ENCODE measurements around the gene SLC3A2. TPM values are rescaled to one million over a fixed set of nuclear protein-coding genes. Genes with fewer than 3 reads are reported as not detected.

SLC3A2 gene
- total and polyA plus RNA-seq, 2 of the 13 experiments (the other 11 are each of a cell fraction or from before 2014, with no cell fraction given), result 213 to 226 TPM

DNA sequence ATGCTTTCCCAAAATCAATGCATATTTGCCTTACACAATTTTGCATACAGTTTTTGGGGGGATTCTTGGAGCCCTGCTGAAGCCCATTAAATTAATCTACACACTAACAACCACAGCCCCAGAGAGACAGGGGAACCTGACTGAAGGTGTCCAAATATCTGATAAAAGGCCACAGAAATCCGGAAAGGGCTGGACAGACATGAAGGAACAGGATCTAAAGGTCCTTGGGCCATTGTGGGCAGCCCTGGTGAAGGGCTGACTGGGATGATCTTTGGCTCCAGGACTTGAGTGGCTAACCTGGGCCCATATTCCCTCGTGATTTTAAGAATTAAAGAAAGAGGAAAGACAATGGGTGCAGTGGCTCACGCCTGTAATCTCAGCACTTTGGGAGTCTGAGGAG is 34.5 kb upstream of the SLC3A2 start (continued):
- TF ChIP-seq ZNF326 (CRISPR knock-in tag; IDR thresholded peaks at IDR 0.05; ENCODE audit: borderline replicate concordance), result no peak
- TF ChIP-seq PHF21A (CRISPR knock-in tag; IDR thresholded peaks at IDR 0.05), result no peak
- TF ChIP-seq, protein P1, sequence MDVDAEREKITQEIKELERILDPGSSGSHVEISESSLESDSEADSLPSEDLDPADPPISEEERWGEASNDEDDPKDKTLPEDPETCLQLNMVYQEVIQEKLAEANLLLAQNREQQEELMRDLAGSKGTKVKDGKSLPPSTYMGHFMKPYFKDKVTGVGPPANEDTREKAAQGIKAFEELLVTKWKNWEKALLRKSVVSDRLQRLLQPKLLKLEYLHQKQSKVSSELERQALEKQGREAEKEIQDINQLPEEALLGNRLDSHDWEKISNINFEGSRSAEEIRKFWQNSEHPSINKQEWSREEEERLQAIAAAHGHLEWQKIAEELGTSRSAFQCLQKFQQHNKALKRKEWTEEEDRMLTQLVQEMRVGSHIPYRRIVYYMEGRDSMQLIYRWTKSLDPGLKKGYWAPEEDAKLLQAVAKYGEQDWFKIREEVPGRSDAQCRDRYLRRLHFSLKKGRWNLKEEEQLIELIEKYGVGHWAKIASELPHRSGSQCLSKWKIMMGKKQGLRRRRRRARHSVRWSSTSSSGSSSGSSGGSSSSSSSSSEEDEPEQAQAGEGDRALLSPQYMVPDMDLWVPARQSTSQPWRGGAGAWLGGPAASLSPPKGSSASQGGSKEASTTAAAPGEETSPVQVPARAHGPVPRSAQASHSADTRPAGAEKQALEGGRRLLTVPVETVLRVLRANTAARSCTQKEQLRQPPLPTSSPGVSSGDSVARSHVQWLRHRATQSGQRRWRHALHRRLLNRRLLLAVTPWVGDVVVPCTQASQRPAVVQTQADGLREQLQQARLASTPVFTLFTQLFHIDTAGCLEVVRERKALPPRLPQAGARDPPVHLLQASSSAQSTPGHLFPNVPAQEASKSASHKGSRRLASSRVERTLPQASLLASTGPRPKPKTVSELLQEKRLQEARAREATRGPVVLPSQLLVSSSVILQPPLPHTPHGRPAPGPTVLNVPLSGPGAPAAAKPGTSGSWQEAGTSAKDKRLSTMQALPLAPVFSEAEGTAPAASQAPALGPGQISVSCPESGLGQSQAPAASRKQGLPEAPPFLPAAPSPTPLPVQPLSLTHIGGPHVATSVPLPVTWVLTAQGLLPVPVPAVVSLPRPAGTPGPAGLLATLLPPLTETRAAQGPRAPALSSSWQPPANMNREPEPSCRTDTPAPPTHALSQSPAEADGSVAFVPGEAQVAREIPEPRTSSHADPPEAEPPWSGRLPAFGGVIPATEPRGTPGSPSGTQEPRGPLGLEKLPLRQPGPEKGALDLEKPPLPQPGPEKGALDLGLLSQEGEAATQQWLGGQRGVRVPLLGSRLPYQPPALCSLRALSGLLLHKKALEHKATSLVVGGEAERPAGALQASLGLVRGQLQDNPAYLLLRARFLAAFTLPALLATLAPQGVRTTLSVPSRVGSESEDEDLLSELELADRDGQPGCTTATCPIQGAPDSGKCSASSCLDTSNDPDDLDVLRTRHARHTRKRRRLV (CRISPR knock-in tag; IDR thresholded peaks at IDR 0.05), result no peak
- no peak for TF ChIP-seq NR2F6 (IDR thresholded peaks at IDR 0.05)
- peak; percentile 20; the same call in 1 of the 2 replicates for TF ChIP-seq NR2F6 (CRISPR knock-in tag; IDR thresholded peaks at IDR 0.05)
- TF ChIP-seq HNF4G (IDR thresholded peaks at IDR 0.05; ENCODE audit: borderline replicate concordance, low read depth, low read length), result peak; percentile 69; the same call in 1 of the 2 replicates
- TF ChIP-seq HNF4G (CRISPR knock-in tag; IDR thresholded peaks at IDR 0.05; ENCODE audit: borderline replicate concordance, low read depth), result no peak
- TF ChIP-seq ZNF674 (CRISPR knock-in tag; IDR thresholded peaks at IDR 0.05; ENCODE audit: low read depth), result no peak
- TF ChIP-seq SMAD3 (CRISPR knock-in tag; IDR thresholded peaks at IDR 0.05), result no peak
- TF ChIP-seq ETV5 (CRISPR knock-in tag; IDR thresholded peaks at IDR 0.05; ENCODE audit: borderline replicate concordance), result peak; percentile 66; the same call in 1 of the 2 replicates
- no peak for TF ChIP-seq ZNF136 (CRISPR knock-in tag; IDR thresholded peaks at IDR 0.05; ENCODE audit: low read depth)
- TF ChIP-seq, protein P2, sequence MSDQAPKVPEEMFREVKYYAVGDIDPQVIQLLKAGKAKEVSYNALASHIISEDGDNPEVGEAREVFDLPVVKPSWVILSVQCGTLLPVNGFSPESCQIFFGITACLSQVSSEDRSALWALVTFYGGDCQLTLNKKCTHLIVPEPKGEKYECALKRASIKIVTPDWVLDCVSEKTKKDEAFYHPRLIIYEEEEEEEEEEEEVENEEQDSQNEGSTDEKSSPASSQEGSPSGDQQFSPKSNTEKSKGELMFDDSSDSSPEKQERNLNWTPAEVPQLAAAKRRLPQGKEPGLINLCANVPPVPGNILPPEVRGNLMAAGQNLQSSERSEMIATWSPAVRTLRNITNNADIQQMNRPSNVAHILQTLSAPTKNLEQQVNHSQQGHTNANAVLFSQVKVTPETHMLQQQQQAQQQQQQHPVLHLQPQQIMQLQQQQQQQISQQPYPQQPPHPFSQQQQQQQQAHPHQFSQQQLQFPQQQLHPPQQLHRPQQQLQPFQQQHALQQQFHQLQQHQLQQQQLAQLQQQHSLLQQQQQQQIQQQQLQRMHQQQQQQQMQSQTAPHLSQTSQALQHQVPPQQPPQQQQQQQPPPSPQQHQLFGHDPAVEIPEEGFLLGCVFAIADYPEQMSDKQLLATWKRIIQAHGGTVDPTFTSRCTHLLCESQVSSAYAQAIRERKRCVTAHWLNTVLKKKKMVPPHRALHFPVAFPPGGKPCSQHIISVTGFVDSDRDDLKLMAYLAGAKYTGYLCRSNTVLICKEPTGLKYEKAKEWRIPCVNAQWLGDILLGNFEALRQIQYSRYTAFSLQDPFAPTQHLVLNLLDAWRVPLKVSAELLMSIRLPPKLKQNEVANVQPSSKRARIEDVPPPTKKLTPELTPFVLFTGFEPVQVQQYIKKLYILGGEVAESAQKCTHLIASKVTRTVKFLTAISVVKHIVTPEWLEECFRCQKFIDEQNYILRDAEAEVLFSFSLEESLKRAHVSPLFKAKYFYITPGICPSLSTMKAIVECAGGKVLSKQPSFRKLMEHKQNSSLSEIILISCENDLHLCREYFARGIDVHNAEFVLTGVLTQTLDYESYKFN (CRISPR knock-in tag; conservative IDR thresholded peaks at IDR 0.05), result peak; percentile 53
- 0 out of 2 replicates have a peak, but pooled peaks have one; percentile 53 for TF ChIP-seq ZNF644 (CRISPR knock-in tag; IDR thresholded peaks at IDR 0.05; ENCODE audit: low read depth)
- TF ChIP-seq, protein P3, sequence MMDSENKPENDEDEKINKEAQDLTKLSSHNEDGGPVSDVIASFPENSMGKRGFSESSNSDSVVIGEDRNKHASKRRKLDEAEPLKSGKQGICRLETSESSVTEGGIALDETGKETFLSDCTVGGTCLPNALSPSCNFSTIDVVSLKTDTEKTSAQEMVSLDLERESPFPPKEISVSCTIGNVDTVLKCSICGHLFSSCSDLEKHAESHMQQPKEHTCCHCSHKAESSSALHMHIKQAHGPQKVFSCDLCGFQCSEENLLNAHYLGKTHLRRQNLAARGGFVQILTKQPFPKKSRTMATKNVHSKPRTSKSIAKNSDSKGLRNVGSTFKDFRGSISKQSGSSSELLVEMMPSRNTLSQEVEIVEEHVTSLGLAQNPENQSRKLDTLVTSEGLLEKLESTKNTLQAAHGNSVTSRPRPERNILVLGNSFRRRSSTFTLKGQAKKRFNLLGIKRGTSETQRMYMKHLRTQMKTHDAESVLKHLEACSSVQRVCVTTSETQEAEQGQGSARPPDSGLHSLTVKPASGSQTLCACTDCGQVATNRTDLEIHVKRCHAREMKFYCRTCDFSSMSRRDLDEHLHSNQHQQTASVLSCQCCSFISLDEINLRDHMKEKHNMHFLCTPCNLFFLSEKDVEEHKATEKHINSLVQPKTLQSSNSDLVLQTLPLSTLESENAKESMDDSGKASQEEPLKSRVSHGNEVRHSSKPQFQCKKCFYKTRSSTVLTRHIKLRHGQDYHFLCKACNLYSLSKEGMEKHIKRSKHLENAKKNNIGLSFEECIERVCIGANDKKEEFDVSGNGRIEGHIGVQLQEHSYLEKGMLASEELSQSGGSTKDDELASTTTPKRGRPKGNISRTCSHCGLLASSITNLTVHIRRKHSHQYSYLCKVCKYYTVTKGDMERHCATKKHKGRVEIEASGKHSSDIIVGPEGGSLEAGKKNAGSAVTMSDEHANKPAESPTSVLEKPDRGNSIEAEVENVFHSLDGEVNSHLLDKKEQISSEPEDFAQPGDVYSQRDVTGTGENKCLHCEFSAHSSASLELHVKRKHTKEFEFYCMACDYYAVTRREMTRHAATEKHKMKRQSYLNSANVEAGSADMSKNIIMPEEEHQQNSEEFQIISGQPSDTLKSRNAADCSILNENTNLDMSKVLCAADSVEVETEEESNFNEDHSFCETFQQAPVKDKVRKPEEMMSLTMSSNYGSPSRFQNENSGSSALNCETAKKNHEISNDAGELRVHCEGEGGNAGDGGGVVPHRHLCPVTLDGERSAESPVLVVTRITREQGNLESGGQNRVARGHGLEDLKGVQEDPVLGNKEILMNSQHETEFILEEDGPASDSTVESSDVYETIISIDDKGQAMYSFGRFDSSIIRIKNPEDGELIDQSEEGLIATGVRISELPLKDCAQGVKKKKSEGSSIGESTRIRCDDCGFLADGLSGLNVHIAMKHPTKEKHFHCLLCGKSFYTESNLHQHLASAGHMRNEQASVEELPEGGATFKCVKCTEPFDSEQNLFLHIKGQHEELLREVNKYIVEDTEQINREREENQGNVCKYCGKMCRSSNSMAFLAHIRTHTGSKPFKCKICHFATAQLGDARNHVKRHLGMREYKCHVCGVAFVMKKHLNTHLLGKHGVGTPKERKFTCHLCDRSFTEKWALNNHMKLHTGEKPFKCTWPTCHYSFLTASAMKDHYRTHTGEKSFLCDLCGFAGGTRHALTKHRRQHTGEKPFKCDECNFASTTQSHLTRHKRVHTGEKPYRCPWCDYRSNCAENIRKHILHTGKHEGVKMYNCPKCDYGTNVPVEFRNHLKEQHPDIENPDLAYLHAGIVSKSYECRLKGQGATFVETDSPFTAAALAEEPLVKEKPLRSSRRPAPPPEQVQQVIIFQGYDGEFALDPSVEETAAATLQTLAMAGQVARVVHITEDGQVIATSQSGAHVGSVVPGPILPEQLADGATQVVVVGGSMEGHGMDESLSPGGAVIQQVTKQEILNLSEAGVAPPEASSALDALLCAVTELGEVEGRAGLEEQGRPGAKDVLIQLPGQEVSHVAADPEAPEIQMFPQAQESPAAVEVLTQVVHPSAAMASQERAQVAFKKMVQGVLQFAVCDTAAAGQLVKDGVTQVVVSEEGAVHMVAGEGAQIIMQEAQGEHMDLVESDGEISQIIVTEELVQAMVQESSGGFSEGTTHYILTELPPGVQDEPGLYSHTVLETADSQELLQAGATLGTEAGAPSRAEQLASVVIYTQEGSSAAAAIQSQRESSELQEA (CRISPR knock-in tag; IDR thresholded peaks at IDR 0.05; ENCODE audit: not compliant biosample characterization), result no peak
